ENCODE results near the gene STK32B. TPM values are rescaled to one million over a fixed set of nuclear protein-coding genes. Genes with fewer than 3 reads are reported as not detected.

The STK32B gene
- total and polyA plus RNA-seq, 2 of the 8 experiments (the other 6 are each of a cell fraction or from before 2014, with no cell fraction given), result 2.3 to 2.5 TPM

DNA sequence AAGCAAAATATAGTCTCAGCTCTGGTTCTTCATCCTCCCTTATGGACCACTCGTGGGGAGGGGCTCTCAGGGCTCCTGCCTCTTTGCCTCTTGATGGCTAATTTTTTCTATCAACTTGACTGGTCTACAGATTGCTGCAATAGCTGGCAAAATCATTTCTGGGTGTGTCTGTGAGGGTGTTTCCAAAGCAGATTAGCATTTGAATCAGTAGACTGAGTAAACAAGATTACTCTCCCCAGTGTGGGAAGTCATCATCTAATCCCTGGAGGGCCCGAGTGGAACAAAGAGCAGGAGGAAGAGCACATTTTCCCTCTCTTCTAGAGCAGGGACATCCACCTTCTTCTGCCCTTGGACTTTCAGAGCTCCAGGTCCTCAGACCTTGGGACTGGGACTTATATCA lies 153.5 kb downstream of the STK32B start (continued):
- TF ChIP-seq, protein P1, sequence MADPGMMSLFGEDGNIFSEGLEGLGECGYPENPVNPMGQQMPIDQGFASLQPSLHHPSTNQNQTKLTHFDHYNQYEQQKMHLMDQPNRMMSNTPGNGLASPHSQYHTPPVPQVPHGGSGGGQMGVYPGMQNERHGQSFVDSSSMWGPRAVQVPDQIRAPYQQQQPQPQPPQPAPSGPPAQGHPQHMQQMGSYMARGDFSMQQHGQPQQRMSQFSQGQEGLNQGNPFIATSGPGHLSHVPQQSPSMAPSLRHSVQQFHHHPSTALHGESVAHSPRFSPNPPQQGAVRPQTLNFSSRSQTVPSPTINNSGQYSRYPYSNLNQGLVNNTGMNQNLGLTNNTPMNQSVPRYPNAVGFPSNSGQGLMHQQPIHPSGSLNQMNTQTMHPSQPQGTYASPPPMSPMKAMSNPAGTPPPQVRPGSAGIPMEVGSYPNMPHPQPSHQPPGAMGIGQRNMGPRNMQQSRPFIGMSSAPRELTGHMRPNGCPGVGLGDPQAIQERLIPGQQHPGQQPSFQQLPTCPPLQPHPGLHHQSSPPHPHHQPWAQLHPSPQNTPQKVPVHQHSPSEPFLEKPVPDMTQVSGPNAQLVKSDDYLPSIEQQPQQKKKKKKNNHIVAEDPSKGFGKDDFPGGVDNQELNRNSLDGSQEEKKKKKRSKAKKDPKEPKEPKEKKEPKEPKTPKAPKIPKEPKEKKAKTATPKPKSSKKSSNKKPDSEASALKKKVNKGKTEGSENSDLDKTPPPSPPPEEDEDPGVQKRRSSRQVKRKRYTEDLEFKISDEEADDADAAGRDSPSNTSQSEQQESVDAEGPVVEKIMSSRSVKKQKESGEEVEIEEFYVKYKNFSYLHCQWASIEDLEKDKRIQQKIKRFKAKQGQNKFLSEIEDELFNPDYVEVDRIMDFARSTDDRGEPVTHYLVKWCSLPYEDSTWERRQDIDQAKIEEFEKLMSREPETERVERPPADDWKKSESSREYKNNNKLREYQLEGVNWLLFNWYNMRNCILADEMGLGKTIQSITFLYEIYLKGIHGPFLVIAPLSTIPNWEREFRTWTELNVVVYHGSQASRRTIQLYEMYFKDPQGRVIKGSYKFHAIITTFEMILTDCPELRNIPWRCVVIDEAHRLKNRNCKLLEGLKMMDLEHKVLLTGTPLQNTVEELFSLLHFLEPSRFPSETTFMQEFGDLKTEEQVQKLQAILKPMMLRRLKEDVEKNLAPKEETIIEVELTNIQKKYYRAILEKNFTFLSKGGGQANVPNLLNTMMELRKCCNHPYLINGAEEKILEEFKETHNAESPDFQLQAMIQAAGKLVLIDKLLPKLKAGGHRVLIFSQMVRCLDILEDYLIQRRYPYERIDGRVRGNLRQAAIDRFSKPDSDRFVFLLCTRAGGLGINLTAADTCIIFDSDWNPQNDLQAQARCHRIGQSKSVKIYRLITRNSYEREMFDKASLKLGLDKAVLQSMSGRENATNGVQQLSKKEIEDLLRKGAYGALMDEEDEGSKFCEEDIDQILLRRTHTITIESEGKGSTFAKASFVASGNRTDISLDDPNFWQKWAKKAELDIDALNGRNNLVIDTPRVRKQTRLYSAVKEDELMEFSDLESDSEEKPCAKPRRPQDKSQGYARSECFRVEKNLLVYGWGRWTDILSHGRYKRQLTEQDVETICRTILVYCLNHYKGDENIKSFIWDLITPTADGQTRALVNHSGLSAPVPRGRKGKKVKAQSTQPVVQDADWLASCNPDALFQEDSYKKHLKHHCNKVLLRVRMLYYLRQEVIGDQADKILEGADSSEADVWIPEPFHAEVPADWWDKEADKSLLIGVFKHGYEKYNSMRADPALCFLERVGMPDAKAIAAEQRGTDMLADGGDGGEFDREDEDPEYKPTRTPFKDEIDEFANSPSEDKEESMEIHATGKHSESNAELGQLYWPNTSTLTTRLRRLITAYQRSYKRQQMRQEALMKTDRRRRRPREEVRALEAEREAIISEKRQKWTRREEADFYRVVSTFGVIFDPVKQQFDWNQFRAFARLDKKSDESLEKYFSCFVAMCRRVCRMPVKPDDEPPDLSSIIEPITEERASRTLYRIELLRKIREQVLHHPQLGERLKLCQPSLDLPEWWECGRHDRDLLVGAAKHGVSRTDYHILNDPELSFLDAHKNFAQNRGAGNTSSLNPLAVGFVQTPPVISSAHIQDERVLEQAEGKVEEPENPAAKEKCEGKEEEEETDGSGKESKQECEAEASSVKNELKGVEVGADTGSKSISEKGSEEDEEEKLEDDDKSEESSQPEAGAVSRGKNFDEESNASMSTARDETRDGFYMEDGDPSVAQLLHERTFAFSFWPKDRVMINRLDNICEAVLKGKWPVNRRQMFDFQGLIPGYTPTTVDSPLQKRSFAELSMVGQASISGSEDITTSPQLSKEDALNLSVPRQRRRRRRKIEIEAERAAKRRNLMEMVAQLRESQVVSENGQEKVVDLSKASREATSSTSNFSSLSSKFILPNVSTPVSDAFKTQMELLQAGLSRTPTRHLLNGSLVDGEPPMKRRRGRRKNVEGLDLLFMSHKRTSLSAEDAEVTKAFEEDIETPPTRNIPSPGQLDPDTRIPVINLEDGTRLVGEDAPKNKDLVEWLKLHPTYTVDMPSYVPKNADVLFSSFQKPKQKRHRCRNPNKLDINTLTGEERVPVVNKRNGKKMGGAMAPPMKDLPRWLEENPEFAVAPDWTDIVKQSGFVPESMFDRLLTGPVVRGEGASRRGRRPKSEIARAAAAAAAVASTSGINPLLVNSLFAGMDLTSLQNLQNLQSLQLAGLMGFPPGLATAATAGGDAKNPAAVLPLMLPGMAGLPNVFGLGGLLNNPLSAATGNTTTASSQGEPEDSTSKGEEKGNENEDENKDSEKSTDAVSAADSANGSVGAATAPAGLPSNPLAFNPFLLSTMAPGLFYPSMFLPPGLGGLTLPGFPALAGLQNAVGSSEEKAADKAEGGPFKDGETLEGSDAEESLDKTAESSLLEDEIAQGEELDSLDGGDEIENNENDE (IDR thresholded peaks at IDR 0.05; ENCODE audit: insufficient replicate concordance, low read length), result no peak

Measured in H1 (cell line).